Vagina (tissue), 2 donors: ENCODE data around the gene TSC22D2. TPM values are rescaled to one million over a fixed set of nuclear protein-coding genes. Genes with fewer than 3 reads are reported as not detected.

ENCODE experiments used
- DNase-seq, 2 donors: peaks; one replicate each; pipeline ENCODE4 v3.0.0-alpha.2; 2017; ENCODE audit errors: extremely low spot score in 2 of 2
- H3K27ac ChIP-seq: fragments of 200-600 bp; sonication (generic); one replicate; pipeline ENCODE4 v1.5.1; 2019
- H3K27me3 ChIP-seq: fragments of 200-600 bp; sonication (generic); one replicate; pipeline ENCODE4 v1.5.1; 2019
- H3K36me3 ChIP-seq, 2 donors: fragments of 200-600 bp; sonication (generic); one replicate each; pipeline ENCODE4 v1.5.1; 2017 to 2019
- H3K4me1 ChIP-seq: fragments of 200-600 bp; sonication (generic); one replicate; pipeline ENCODE4 v1.5.1; 2019
- H3K4me3 ChIP-seq, 2 donors: fragments of 200-600 bp; sonication (generic); 1 replicate in 1 of 2; 2 replicates in 1 of 2; pipeline ENCODE4 v1.5.1; 2016 to 2019
- H3K9me3 ChIP-seq: fragments of 200-600 bp; sonication (generic); one replicate; pipeline ENCODE4 v1.5.1; 2019
- CTCF ChIP-seq, 3 experiments: fragments of 450-650 bp in 2 of 3; fragments of 200-600 bp in 1 of 3; sonication (generic) in 1 of 3; IDR thresholded peaks; one replicate each; pipeline ENCODE4 v1.5.1; 2017 to 2019; ENCODE audit warnings: antibody characterized with exemption in 3 of 3, mild to moderate bottlenecking in 2 of 3, moderate library complexity in 2 of 3
- POLR2A ChIP-seq, 2 donors: fragments of 450-650 bp; IDR thresholded peaks; one replicate each; pipeline ENCODE4 v1.6.1; 2017; ENCODE audit warnings: antibody characterized with exemption in 2 of 2, mild to moderate bottlenecking in 2 of 2, moderate library complexity in 2 of 2
- POLR2AphosphoS5 ChIP-seq, 2 donors: sonication (generic); formaldehyde crosslinking; IDR thresholded peaks; one replicate each; pipeline ENCODE4 v1.9.0; 2017; ENCODE audit warnings: antibody characterized with exemption in 2 of 2, mild to moderate bottlenecking in 2 of 2, low read depth in 1 of 2; ENCODE audit not compliant: insufficient read depth in 1 of 2
- intact Hi-C: fragments of 100-400 bp; cut with DNase I; formaldehyde crosslinking; loops from one replicate; pipeline ENCODE4 v1.15.1; 2023
- total RNA-seq: library from RNA; depleted of rRNA; stranded (reverse); fragments of >200 nt; gene quantifications from one replicate; pipeline ENCODE4 v1.2.3, GENCODE V29; 2016

Gene TSC22D2
- total RNA-seq, 1 donor from 2014 or later: 35.6 TPM

- intact Hi-C loops: no loop called here
- TF ChIP-seq POLR2A (IDR thresholded peaks at IDR 0.05): no peak
- TF ChIP-seq CTCF (IDR thresholded peaks at IDR 0.05): no peak
- no peak for TF ChIP-seq POLR2AphosphoS5 (IDR thresholded peaks at IDR 0.05; ENCODE audit: insufficient read depth in 1 of 2, low read depth in 1 of 2)
- no peak for DNase-seq
- H3K27me3 ChIP-seq: no peaks in the 10 kb centered on the region
- no peak overlapping the region for H3K4me3 ChIP-seq
- no peak overlapping the region for H3K27ac ChIP-seq
- no peaks in the 10 kb centered on the region for H3K9me3 ChIP-seq
- peaks cover 44% of the 10 kb centered on the region for H3K4me1 ChIP-seq
- no peaks in the 10 kb centered on the region for H3K36me3 ChIP-seq
Observed at GRCh38 chr3:150446470-150446977, 38.4 kb downstream of the TSC22D2 start.

GRCh38 chr3:150447084-150447483 is 39.0 kb downstream of the TSC22D2 start:
- intact Hi-C loops: no loop called here
- no peaks in the 10 kb centered on the region for H3K36me3 ChIP-seq
- H3K4me3 ChIP-seq: no peak overlapping the region
- no peak overlapping the region for H3K27ac ChIP-seq
- H3K4me1 ChIP-seq: peaks cover 43% of the 10 kb centered on the region
- no peaks in the 10 kb centered on the region for H3K9me3 ChIP-seq
- TF ChIP-seq CTCF (IDR thresholded peaks at IDR 0.05): no peak
- no peak for TF ChIP-seq POLR2A (IDR thresholded peaks at IDR 0.05)
- TF ChIP-seq POLR2AphosphoS5 (IDR thresholded peaks at IDR 0.05; ENCODE audit: insufficient read depth in 1 of 2, low read depth in 1 of 2): no peak
- no peaks in the 10 kb centered on the region for H3K27me3 ChIP-seq
- DNase-seq: no peak

- Histone ChIP-seq H3K27ac (no peak overlapping the region), H3K36me3 (no peaks in the 10 kb centered on the region), H3K27me3 (no peaks in the 10 kb centered on the region), H3K4me1 (peaks cover 43% of the 10 kb centered on the region), H3K9me3 (no peaks in the 10 kb centered on the region), H3K4me3 (no peak overlapping the region)
- intact Hi-C loops: no loop called here
- DNase-seq: no peak
- no peak for TF ChIP-seq CTCF (IDR thresholded peaks at IDR 0.05)
- no peak for TF ChIP-seq POLR2AphosphoS5 (IDR thresholded peaks at IDR 0.05; ENCODE audit: insufficient read depth in 1 of 2, low read depth in 1 of 2)
Observed at GRCh38 chr3:150447631-150448465, 39.8 kb downstream of the TSC22D2 start.

GRCh38 chr3:150449169-150449721 is 41.1 kb downstream of the TSC22D2 start:
- intact Hi-C loops: no loop called here
- Histone ChIP-seq H3K36me3 (no peaks in the 10 kb centered on the region), H3K4me1 (peaks cover 43% of the 10 kb centered on the region), H3K4me3 (no peak overlapping the region), H3K27ac (no peak overlapping the region), H3K27me3 (no peaks in the 10 kb centered on the region), H3K9me3 (no peaks in the 10 kb centered on the region)
- no peak for DNase-seq
- TF ChIP-seq POLR2AphosphoS5 (IDR thresholded peaks at IDR 0.05; ENCODE audit: insufficient read depth in 1 of 2, low read depth in 1 of 2) (peak in 1 of 2 donors; percentile 26), CTCF (IDR thresholded peaks at IDR 0.05) (no peak)

GRCh38 chr3:150450916-150451315 is 42.8 kb downstream of the TSC22D2 start:
- peaks cover 43% of the 10 kb centered on the region for H3K4me1 ChIP-seq
- intact Hi-C loops: no loop called here
- H3K27ac ChIP-seq: no peak overlapping the region
- no peak for DNase-seq
- TF ChIP-seq CTCF (IDR thresholded peaks at IDR 0.05): no peak
- TF ChIP-seq POLR2AphosphoS5 (IDR thresholded peaks at IDR 0.05; ENCODE audit: insufficient read depth in 1 of 2, low read depth in 1 of 2): no peak
- TF ChIP-seq POLR2A (IDR thresholded peaks at IDR 0.05): no peak
- no peaks in the 10 kb centered on the region for H3K9me3 ChIP-seq
- no peak overlapping the region for H3K4me3 ChIP-seq
- no peaks in the 10 kb centered on the region for H3K27me3 ChIP-seq
- no peaks in the 10 kb centered on the region for H3K36me3 ChIP-seq
